ENCODE results near the gene GSAP. TPM values are rescaled to one million over a fixed set of nuclear protein-coding genes. Genes with fewer than 3 reads are reported as not detected.

Gene GSAP
- total RNA-seq, 4 donors from 2014 or later, result 12.6 to 22.8 (median 17.0) TPM

- H3K4me1 ChIP-seq, result peaks cover 0 to 5% (median 2%) of the 10 kb centered on the region in 4 donors
- WGBS, result 76% methylated on average over 3 of the region's 3 CpGs
- no peaks in the 10 kb centered on the region for H3K36me3 ChIP-seq
- intact Hi-C loops (cut with DNase I), result no loop called here
- no peak for DNase-seq (ENCODE audit: extremely low spot score)
- TF ChIP-seq CTCF (IDR thresholded peaks at IDR 0.05) (no peak), EP300 (IDR thresholded peaks at IDR 0.05) (no peak), POLR2AphosphoS5 (IDR thresholded peaks at IDR 0.05) (no peak), POLR2A (IDR thresholded peaks at IDR 0.05; ENCODE audit: low read depth) (no peak)
- H3K9me3 ChIP-seq, result no peaks in the 10 kb centered on the region
- H3K27me3 ChIP-seq, result no peaks in the 10 kb centered on the region
- H3K4me3 ChIP-seq, result no peak overlapping the region
- no peak overlapping the region for H3K27ac ChIP-seq (replicated peaks in 1 of 4)
These were observed 18.6 kb upstream of the GSAP start for GRCh38 chr7:77434570-77435275.

- no peaks in the 10 kb centered on the region for H3K27me3 ChIP-seq
- H3K27ac ChIP-seq (replicated peaks in 1 of 4), result no peak overlapping the region
- TF ChIP-seq EP300 (IDR thresholded peaks at IDR 0.05), result no peak
- no peak for TF ChIP-seq POLR2AphosphoS5 (IDR thresholded peaks at IDR 0.05)
- no peak for TF ChIP-seq CTCF (IDR thresholded peaks at IDR 0.05)
- TF ChIP-seq POLR2A (IDR thresholded peaks at IDR 0.05; ENCODE audit: low read depth), result no peak
- 90% methylated on average over 5 of the region's 5 CpGs for WGBS
- no peaks in the 10 kb centered on the region for H3K9me3 ChIP-seq
- no peaks in the 10 kb centered on the region for H3K4me1 ChIP-seq
- no peak for DNase-seq (ENCODE audit: extremely low spot score)
- intact Hi-C loops (cut with DNase I), result no loop called here
- H3K4me3 ChIP-seq, result no peak overlapping the region
- no peaks in the 10 kb centered on the region for H3K36me3 ChIP-seq
These were observed 17.8 kb upstream of the GSAP start for GRCh38 chr7:77433901-77434300.

- Histone ChIP-seq H3K36me3 (no peaks in the 10 kb centered on the region), H3K27ac (replicated peaks in 1 of 4) (no peak overlapping the region), H3K4me1 (peaks cover 3 to 9% (median 9%) of the 10 kb centered on the region in 4 donors), H3K27me3 (no peaks in the 10 kb centered on the region), H3K9me3 (no peaks in the 10 kb centered on the region), H3K4me3 (no peak overlapping the region)
- WGBS, result 80% methylated on average over 7 of the region's 7 CpGs
- no peak for DNase-seq (ENCODE audit: extremely low spot score)
- no peak for TF ChIP-seq POLR2AphosphoS5 (IDR thresholded peaks at IDR 0.05)
- TF ChIP-seq CTCF (IDR thresholded peaks at IDR 0.05), result no peak
- no peak for TF ChIP-seq EP300 (IDR thresholded peaks at IDR 0.05)
- TF ChIP-seq POLR2A (IDR thresholded peaks at IDR 0.05; ENCODE audit: low read depth), result no peak
- intact Hi-C loops (cut with DNase I), result no loop called here
These were observed 14.8 kb upstream of the GSAP start for GRCh38 chr7:77430927-77431326.

- TF ChIP-seq POLR2AphosphoS5 (IDR thresholded peaks at IDR 0.05), result peak in 1 of 2 donors; percentile 13
- no peak for TF ChIP-seq CTCF (IDR thresholded peaks at IDR 0.05)
- no peaks in the 10 kb centered on the region for H3K36me3 ChIP-seq
- peaks cover 3 to 9% (median 9%) of the 10 kb centered on the region in 4 donors for H3K4me1 ChIP-seq
- H3K4me3 ChIP-seq, result no peak overlapping the region
- H3K9me3 ChIP-seq, result no peaks in the 10 kb centered on the region
- H3K27me3 ChIP-seq, result no peaks in the 10 kb centered on the region
- H3K27ac ChIP-seq (replicated peaks in 1 of 4), result no peak overlapping the region
- 87% methylated on average over 10 of the region's 10 CpGs for WGBS
- intact Hi-C loops (cut with DNase I), result no loop called here
- DNase-seq (ENCODE audit: extremely low spot score), result no peak
These were observed 12.7 kb upstream of the GSAP start for GRCh38 chr7:77428777-77429231.

Data from esophagus muscularis mucosa (tissue), 4 donors.